ENCODE results near the gene ETS2.

The ETS2 gene

DNA sequence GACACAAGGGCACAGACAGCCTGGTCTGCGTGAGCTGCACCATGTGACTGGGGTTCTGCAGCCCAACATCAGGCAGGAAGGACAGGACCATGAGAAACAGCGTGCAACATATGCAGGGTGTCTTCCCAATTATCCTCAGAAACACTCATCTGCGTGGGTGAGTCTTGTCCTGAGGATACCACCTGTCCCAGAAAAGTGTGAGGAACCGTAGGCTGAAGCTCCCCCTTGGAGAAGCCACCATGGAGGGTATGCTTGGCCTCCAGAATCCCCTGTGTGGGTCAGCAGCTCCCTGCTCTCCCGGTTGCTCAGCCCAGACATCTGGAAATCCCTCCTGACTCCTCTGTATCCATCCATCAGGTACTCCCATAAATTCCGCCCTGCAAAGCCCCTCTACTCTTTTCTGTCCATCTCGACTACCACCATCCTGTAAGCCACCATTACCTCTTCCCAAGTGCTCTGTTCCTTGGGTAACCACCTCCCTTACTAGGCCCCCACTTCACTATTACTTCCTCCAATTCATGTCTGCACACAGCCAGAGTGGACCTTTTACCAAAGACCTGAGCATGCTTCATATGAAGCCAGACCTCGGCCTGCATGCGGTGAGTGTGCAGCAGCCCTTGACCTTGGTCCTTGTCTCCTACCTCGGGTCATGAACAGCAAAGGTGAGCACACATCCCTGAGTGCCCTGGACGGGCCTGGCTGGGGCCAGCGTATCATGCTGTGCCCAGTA is 33.0 kb downstream of the ETS2 start:
- H3K27ac ChIP-seq, result no peak overlapping the region
- no peaks in the 10 kb centered on the region for H3K27me3 ChIP-seq
- H3K9me3 ChIP-seq, result no peaks in the 10 kb centered on the region
- TF ChIP-seq, protein P1, sequence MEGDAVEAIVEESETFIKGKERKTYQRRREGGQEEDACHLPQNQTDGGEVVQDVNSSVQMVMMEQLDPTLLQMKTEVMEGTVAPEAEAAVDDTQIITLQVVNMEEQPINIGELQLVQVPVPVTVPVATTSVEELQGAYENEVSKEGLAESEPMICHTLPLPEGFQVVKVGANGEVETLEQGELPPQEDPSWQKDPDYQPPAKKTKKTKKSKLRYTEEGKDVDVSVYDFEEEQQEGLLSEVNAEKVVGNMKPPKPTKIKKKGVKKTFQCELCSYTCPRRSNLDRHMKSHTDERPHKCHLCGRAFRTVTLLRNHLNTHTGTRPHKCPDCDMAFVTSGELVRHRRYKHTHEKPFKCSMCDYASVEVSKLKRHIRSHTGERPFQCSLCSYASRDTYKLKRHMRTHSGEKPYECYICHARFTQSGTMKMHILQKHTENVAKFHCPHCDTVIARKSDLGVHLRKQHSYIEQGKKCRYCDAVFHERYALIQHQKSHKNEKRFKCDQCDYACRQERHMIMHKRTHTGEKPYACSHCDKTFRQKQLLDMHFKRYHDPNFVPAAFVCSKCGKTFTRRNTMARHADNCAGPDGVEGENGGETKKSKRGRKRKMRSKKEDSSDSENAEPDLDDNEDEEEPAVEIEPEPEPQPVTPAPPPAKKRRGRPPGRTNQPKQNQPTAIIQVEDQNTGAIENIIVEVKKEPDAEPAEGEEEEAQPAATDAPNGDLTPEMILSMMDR (IDR thresholded peaks at IDR 0.05), result no peak
- H3K4me3 ChIP-seq (ENCODE audit: low read depth in 1 of 2, low read length in 1 of 2), result no peak overlapping the region
- H3K4me1 ChIP-seq (ENCODE audit: control insufficient read depth in 1 of 2, insufficient read depth in 1 of 2, low read depth in 1 of 2, low read length in 1 of 2), result no peaks in the 10 kb centered on the region
- no peaks in the 10 kb centered on the region for H3K36me3 ChIP-seq

DNA sequence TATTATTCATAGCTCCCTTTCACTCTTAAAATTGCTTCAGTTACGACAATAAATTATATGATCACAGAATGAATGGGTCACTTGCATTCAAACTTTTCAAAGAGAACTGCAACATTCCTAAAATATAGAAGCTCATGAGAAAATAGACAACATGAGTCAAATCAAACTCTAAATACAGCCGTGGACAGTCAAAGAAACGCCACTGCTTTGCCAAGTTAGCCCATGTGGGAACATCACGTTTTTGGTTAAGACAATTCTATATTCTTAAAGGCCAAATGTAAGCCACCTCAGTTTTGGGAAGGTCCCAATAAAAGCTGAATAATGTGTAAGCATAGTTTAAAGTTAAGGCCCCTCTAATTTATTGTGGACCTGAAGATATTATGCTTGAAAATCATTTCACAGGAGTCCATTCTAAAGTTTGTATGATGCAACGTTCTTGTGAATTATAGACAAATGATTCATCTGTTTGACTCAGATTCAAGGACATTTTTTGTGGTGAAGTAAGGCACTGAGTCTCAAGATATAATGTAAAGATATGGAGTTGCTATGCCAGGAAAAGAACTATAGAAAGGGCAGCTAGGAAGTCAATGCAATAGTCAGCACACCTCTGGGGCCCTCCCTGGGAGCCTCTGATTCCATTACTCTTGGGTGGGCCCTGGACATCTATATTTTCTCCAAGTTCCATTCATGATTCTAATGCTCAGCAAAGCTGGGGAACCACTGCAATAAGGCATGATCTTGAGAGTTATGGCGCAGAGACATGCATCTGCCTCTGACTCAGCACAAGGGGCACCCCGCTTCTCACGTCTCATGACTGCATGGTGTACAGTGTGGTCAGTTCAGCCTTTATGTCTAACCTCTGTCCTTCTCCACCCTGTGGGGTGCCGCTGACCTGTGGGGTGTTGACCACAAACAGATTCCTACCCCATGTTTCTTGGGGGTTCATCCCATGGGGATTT is 33.9 kb downstream of the ETS2 start:
- no peaks in the 10 kb centered on the region for H3K9me3 ChIP-seq
- H3K27me3 ChIP-seq, result no peaks in the 10 kb centered on the region
- no peak overlapping the region for H3K4me3 ChIP-seq (ENCODE audit: low read depth in 1 of 2, low read length in 1 of 2)
- H3K27ac ChIP-seq, result no peak overlapping the region
- H3K36me3 ChIP-seq, result no peaks in the 10 kb centered on the region
- no peaks in the 10 kb centered on the region for H3K4me1 ChIP-seq (ENCODE audit: control insufficient read depth in 1 of 2, insufficient read depth in 1 of 2, low read depth in 1 of 2, low read length in 1 of 2)
- TF ChIP-seq, protein P1 (IDR thresholded peaks at IDR 0.05), result no peak

DNA sequence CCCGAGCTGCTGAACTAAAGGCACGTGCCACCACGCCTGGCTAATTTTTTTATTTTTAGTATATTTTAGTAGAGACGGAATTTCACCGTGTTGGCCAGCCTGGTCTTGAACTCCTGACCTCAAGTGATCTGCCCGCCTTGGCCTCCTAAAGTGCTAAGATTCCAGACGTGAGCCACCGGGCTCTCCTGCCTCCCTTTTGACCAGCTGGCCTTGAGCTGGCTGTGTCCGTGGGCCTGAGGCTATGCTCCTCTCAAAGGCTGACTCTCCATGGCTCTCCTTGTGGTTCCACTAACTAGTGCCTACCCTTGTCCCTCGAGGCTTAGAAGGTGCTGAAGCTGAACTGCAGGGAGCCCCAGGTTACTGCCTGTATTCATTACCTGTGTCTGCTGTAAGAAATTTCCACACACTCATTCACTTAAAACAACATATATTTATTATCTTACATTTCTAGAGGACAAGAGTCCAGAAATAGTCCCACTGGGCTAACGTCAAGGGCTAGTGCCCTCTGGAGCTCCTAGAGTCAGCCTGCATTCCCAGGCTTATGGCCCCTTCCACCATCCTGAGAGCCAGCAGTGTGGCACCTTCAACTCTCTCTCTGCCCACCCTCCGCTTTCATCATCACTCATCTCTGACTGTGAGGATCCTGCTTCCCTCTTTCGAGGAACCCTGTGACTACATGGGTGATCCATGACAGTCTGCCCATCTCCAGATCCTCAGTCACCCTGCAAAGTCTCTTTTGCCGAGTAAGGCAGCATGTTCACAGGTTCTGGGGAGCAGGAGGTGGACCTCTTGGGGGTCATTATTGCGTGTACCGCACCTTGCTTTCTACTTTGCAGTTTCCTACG is 34.9 kb downstream of the ETS2 start:
- Histone ChIP-seq H3K27ac (no peak overlapping the region), H3K4me1 (ENCODE audit: control insufficient read depth in 1 of 2, insufficient read depth in 1 of 2, low read depth in 1 of 2, low read length in 1 of 2) (no peaks in the 10 kb centered on the region), H3K4me3 (ENCODE audit: low read depth in 1 of 2, low read length in 1 of 2) (no peak overlapping the region), H3K27me3 (no peaks in the 10 kb centered on the region), H3K36me3 (no peaks in the 10 kb centered on the region), H3K9me3 (no peaks in the 10 kb centered on the region)
- TF ChIP-seq, protein P1 (IDR thresholded peaks at IDR 0.05), result no peak

DNA sequence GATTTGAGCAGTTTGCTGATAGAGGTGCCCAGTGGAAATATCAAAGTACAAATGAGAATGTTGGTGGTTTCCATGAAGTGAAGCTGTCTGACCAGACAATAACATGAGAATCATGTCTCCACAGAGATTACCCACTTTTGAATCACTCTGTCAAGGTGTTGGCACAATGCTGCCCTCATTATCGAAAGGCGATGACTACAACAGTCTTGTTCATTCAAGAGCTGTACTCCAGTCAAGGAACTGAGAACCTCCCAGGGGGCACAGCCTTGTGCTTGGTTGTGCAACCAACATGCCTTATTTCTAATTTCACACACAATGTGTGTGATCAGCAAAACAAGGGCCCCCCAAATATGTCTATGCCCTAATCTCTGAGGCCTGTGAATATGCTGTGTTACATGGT is 35.7 kb downstream of the ETS2 start:
- H3K36me3 ChIP-seq, result no peaks in the 10 kb centered on the region
- TF ChIP-seq, protein P1 (IDR thresholded peaks at IDR 0.05), result no peak
- H3K9me3 ChIP-seq, result no peaks in the 10 kb centered on the region
- H3K4me3 ChIP-seq (ENCODE audit: low read depth in 1 of 2, low read length in 1 of 2), result no peak overlapping the region
- no peaks in the 10 kb centered on the region for H3K4me1 ChIP-seq (ENCODE audit: control insufficient read depth in 1 of 2, insufficient read depth in 1 of 2, low read depth in 1 of 2, low read length in 1 of 2)
- H3K27me3 ChIP-seq, result no peaks in the 10 kb centered on the region
- H3K27ac ChIP-seq, result no peak overlapping the region

DNA sequence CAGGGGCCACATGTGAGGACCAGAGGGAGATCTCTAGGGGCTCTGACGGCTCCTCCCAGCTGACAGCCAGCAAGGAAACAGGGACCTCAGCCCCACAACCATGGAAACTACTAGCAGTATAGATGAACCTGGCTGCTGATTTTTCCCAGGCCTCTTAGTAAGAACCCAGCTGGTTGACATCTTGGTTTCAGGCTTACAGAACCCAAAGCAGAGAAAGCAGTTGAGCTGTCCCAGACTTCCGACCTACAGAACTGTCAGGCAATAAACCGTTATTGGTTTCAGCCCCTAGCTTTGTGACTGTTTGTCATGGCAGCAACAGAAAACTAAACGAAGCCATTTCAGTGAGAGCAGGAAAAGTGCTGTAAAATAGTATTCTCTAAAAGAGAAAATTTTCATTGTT is 36.4 kb downstream of the ETS2 start:
- no peaks in the 10 kb centered on the region for H3K27me3 ChIP-seq
- no peak overlapping the region for H3K27ac ChIP-seq
- no peaks in the 10 kb centered on the region for H3K36me3 ChIP-seq
- TF ChIP-seq, protein P1 (IDR thresholded peaks at IDR 0.05), result no peak
- H3K4me1 ChIP-seq (ENCODE audit: control insufficient read depth in 1 of 2, insufficient read depth in 1 of 2, low read depth in 1 of 2, low read length in 1 of 2), result no peaks in the 10 kb centered on the region
- no peaks in the 10 kb centered on the region for H3K9me3 ChIP-seq
- H3K4me3 ChIP-seq (ENCODE audit: low read depth in 1 of 2, low read length in 1 of 2), result no peak overlapping the region
